Pancreas (tissue), 10 donors: ENCODE results near the gene PLVAP. TPM values are rescaled to one million over a fixed set of nuclear protein-coding genes. Genes with fewer than 3 reads are reported as not detected.

Experiments
- ATAC-seq, 4 donors: fragments of 200-7000 bp; cut with Tn5 transposase; one replicate each; pipeline versions ENCODE4 v1.8.0 to v1.9.1; 2020; ENCODE audit warnings: mild to moderate bottlenecking in 4 of 4, moderate library complexity in 4 of 4
- DNase-seq, 6 donors: peaks; one replicate each; pipeline ENCODE4 v3.0.0-alpha.2; 2020
- FAIRE-seq: peaks from 2 replicates; lab custom pipeline; 2012; peaks lifted over from hg19 to GRCh38; lab: Jason Lieb, UNC
- H3K27ac ChIP-seq, 4 donors: fragments of 200-600 bp; sonication (generic); 1 replicate in 3 of 4; 2 replicates in 1 of 4; pipeline versions ENCODE4 v1.5.0 to v1.8.0; 2020
- H3K27me3 ChIP-seq, 4 donors: fragments of 200-600 bp; one replicate each; pipeline ENCODE4 v1.8.0; 2021
- H3K36me3 ChIP-seq, 3 donors: fragments of 200-600 bp; sonication (generic) in 1 of 3; one replicate each; pipeline versions ENCODE4 v1.5.0 to v1.8.0; 2020 to 2021
- H3K4me1 ChIP-seq, 3 donors: fragments of 200-600 bp; one replicate each; pipeline ENCODE4 v1.8.0; 2021
- H3K4me3 ChIP-seq, 4 donors: fragments of 200-600 bp; sonication (generic) in 2 of 4; one replicate each; pipeline versions ENCODE4 v1.5.0 to v1.8.0; 2020 to 2021
- H3K9me3 ChIP-seq, 4 donors: fragments of 200-600 bp; one replicate each; pipeline ENCODE4 v1.8.0; 2021
- CTCF ChIP-seq, 4 donors: fragments of 200-600 bp; sonication (generic) in 3 of 4; IDR thresholded peaks; one replicate each; pipeline versions ENCODE4 v1.5.0 to v1.8.0; 2021; ENCODE audit warnings: antibody characterized with exemption in 4 of 4
- WGBS, 2 donors: extraction: QIAGEN DNeasy Blood & Tissue Kit; methylation state at CpG; one replicate each; pipeline ENCODE4 v1.1.7; 2013; 5-methylcytosine and 5-hydroxymethylcytosine counted together
- intact Hi-C, 3 donors: fragments of 100-400 bp; cut with DNase I; formaldehyde crosslinking; loops; one replicate each; pipeline versions ENCODE4 v1.11.1 to v1.14.2; 2022
- polyA plus RNA-seq, 2 donors: library from polyadenylated mRNA; stranded (reverse); fragments of 200-250 nt; gene quantifications; one replicate each; pipeline ENCODE4 v1.2.3, GENCODE V29; 2013
- total RNA-seq, 6 donors: library from RNA; stranded (reverse); fragmentation: NEBNext Ultra II Directional in 4 of 6; extraction: Animal tissue kit (Norgen Biotek cat#: 25700) in 4 of 6; gene quantifications; one replicate each; pipeline versions ENCODE4 v1.2.1 to v1.2.4, GENCODE V29; 2021 to 2023
- donor health status: healthy with polysubstance abuse.
- donor health status: DM: no; HTN: no; CAD: no; lungs with moderate emphysema.
- donor health status: DM: no; HTN: no; CAD: no.
- donor health status: control.
- donor health status: control.
- donor health status: Bipolar disorder and iron deficiency.
- donor health status: DM: yes; HTN: yes; CAD: no.
- donor health status: DM: no; HTN: no; CAD: no.
- donor health status: DM: no; HTN: no; CAD: no.
- donor health status: DM: yes; HTN: yes; CAD: no.

PLVAP gene
- total and polyA plus RNA-seq, 8 donors = 32.0 to 87.6 (median 69.1) TPM

GRCh38 chr19:17406046-17406886 is 29.1 kb upstream of the PLVAP start:
- no peaks in the 10 kb centered on the region for H3K27me3 ChIP-seq
- no peaks in the 10 kb centered on the region for H3K9me3 ChIP-seq
- WGBS, 2 donors = 77 to 79% methylated on average over 10 of the region's 10 CpGs
- ATAC-seq = peak in 1 of 4 donors; percentile 18
- H3K36me3 ChIP-seq = no peaks in the 10 kb centered on the region
- no peak for FAIRE-seq
- H3K27ac ChIP-seq = peak overlapping the region; percentile 28 to 73 (median 54)
- intact Hi-C loops = no loop called here
- H3K4me1 ChIP-seq = no peaks in the 10 kb centered on the region
- no peak for DNase-seq
- no peak for TF ChIP-seq CTCF (IDR thresholded peaks at IDR 0.05)
- H3K4me3 ChIP-seq = peak overlapping the region in 2 of 4 donors; percentile 22 to 40

GRCh38 chr19:17405250-17406045 is 28.3 kb upstream of the PLVAP start, which contains the start of gene BST2:
BST2 (minus strand) TSS chr19:17405630; CDS start chr19:17405575, 55 bp downstream.
- intact Hi-C loops = no loop called here
- no peak for FAIRE-seq
- Histone ChIP-seq H3K4me1 (no peaks in the 10 kb centered on the region), H3K36me3 (no peaks in the 10 kb centered on the region), H3K27me3 (no peaks in the 10 kb centered on the region), H3K4me3 (peak within 1 kb of the TSS; percentile 5 to 40 (median 20)), H3K9me3 (no peaks in the 10 kb centered on the region), H3K27ac (peak within 1 kb of the TSS; percentile 28 to 73 (median 54))
- ATAC-seq = peak; percentile 82 to 94 (median 90)
- 63 to 66% methylated on average over 18 of the region's 18 CpGs for WGBS, 2 donors
- peak in 1 of 6 donors; percentile 68 for DNase-seq
- no peak for TF ChIP-seq CTCF (IDR thresholded peaks at IDR 0.05)

GRCh38 chr19:17404621-17405249 is 27.6 kb upstream of the PLVAP start:
- peak overlapping the region in 3 of 4 donors; percentile 42 to 73 (median 66) for H3K27ac ChIP-seq
- ATAC-seq (no peak), DNase-seq (no peak), FAIRE-seq (no peak)
- TF ChIP-seq CTCF (IDR thresholded peaks at IDR 0.05) = no peak
- H3K27me3 ChIP-seq = no peaks in the 10 kb centered on the region
- no peaks in the 10 kb centered on the region for H3K36me3 ChIP-seq
- H3K9me3 ChIP-seq = no peaks in the 10 kb centered on the region
- 70% methylated on average over 7 of the region's 7 CpGs for WGBS, 2 donors
- intact Hi-C loops = no loop called here
- no peaks in the 10 kb centered on the region for H3K4me1 ChIP-seq
- peak overlapping the region; percentile 5 to 40 (median 20) for H3K4me3 ChIP-seq

- no peak for FAIRE-seq
- WGBS, 2 donors = 68 to 88% methylated on average over 6 of the region's 6 CpGs
Measured at GRCh38 chr19:17404015-17404414, 26.9 kb upstream of the PLVAP start.

More at GRCh38 chr19:17404015-17404414, 26.9 kb upstream of the PLVAP start:
- no peak for TF ChIP-seq CTCF (IDR thresholded peaks at IDR 0.05)
- intact Hi-C loops = no loop called here
- H3K36me3 ChIP-seq = no peaks in the 10 kb centered on the region
- no peak overlapping the region for H3K27ac ChIP-seq
- H3K27me3 ChIP-seq = no peaks in the 10 kb centered on the region
- DNase-seq (no peak), ATAC-seq (no peak)
- peak overlapping the region in 2 of 4 donors; percentile 34 to 40 for H3K4me3 ChIP-seq
- H3K4me1 ChIP-seq = no peaks in the 10 kb centered on the region
- no peaks in the 10 kb centered on the region for H3K9me3 ChIP-seq
